ENCODE results near the gene MCF2L. TPM values are rescaled to one million over a fixed set of nuclear protein-coding genes. Genes with fewer than 3 reads are reported as not detected.

The MCF2L gene
- total RNA-seq, 2 donors from 2014 or later: 48.0 to 49.9 TPM

GRCh38 chr13:113080361-113080831, 111.4 kb downstream of the MCF2L start:
- Histone ChIP-seq H3K9ac (ENCODE audit: extremely low read depth, low read length, poor library complexity, severe bottlenecking) (no peak overlapping the region), H3K27ac (ENCODE audit: low read depth, low read length) (no peak overlapping the region), H3K4me1 (ENCODE audit: control insufficient read depth, insufficient read depth, low read length) (no peaks in the 10 kb centered on the region), H3K36me3 (ENCODE audit: control insufficient read depth, insufficient read depth, low read length) (no peaks in the 10 kb centered on the region), H3K9me3 (ENCODE audit: control insufficient read depth, low read length) (no peaks in the 10 kb centered on the region), H3K27me3 (ENCODE audit: control insufficient read depth, insufficient read depth, low read length, poor library complexity, severe bottlenecking) (no peaks in the 10 kb centered on the region), H3K4me3 (ENCODE audit: low read length) (no peak overlapping the region)
- Mint-ChIP-seq H3K4me1 (no peaks in the 10 kb centered on the region), H3K27ac (no peak overlapping the region), H3K27me3 (ENCODE audit: insufficient read depth) (no peaks in the 10 kb centered on the region), H3K4me3 (no peak overlapping the region), H3K36me3 (ENCODE audit: low read depth) (peaks cover 17% of the 10 kb centered on the region), H3K9me3 (no peaks in the 10 kb centered on the region)
- no peak for TF ChIP-seq CTCF (conservative IDR thresholded peaks at IDR 0.05)
- 91 to 100% methylated on average over 7 to 18 of the region's 18 CpGs for WGBS, 2 experiments (ENCODE audit: insufficient coverage in 1 of 2, insufficient read length in 1 of 2)
- no peak for DNase-seq

DNA sequence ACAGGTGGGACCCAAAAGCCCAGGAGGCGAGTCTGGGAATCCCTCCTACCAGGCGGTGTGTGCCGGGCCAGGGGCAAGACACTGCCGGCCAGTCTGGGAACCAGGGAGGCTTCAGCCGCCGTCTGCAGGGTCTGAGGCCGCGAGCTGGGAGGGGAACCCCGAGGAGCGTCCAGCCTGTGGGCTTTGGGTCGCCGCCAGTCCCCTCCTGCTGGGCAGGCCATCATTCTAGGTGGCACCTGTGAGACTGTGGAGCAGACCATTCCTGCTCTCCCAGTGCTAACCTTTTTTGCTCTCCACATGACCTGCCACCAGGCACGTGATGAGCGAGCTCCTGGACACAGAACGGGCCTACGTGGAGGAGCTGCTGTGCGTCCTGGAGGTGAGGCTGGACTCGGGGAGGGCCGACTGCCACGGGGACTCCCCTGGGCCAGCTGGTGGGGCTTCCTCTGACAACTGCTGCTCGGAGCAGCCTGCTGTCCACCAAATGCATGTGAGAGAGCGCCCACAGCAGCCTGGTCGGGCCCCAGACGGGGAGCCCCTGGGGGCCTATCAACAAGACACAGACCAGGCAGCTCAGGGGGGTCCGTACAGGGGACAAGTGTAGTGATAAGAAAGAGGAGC, 112.0 kb downstream of the MCF2L start:
- 93 to 98% methylated on average over 21 to 24 of the region's 25 CpGs for WGBS, 2 experiments (ENCODE audit: insufficient coverage in 1 of 2, insufficient read length in 1 of 2)
- no peak for DNase-seq

DNA sequence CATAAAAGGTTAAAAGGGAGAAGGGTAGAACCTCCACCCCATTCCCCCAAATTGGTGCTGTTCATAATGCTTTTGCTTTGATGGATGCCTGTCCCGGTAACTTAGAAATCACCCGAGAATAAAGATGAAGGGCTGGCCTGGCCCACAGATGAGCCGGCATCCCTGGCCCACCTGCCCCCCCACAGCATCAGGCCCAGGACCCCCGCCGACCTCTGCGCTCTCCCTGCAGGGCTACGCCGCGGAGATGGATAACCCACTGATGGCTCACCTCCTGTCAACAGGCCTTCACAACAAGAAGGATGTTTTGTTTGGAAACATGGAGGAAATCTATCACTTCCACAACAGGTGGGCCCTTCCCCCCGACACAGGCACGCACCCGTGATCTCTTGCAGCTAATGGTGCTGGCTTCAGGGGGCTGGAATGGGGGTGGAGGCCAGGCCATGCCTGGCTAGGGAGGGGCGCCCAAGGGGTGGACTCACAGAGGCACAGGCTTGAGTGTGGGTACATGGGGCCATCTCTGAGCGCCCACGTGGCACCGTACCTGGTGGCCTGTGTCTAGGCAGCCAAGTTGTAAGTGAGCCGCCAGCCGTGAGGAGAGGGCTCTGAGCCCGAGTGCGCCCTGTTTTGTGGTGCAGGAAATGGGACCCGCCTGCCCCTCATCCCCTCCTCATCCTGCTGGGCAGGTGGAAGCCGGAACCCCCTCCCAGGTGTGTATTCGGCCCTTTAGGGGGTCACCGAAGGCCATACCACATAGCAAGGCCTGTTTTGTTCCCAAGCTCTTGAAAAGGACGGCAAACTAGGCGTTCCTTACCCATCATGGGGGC, 113.4 kb downstream of the MCF2L start:
- Histone ChIP-seq H3K9ac (ENCODE audit: extremely low read depth, low read length, poor library complexity, severe bottlenecking) (no peak overlapping the region), H3K36me3 (ENCODE audit: control insufficient read depth, insufficient read depth, low read length) (no peaks in the 10 kb centered on the region), H3K9me3 (ENCODE audit: control insufficient read depth, low read length) (no peaks in the 10 kb centered on the region), H3K27me3 (ENCODE audit: control insufficient read depth, insufficient read depth, low read length, poor library complexity, severe bottlenecking) (no peaks in the 10 kb centered on the region), H3K4me3 (ENCODE audit: low read length) (no peak overlapping the region), H3K27ac (ENCODE audit: low read depth, low read length) (no peak overlapping the region), H3K4me1 (ENCODE audit: control insufficient read depth, insufficient read depth, low read length) (no peaks in the 10 kb centered on the region)
- peaks cover 13% of the 10 kb centered on the region for H3K36me3 Mint-ChIP-seq (ENCODE audit: low read depth)
- no peak overlapping the region for H3K27ac Mint-ChIP-seq
- 85 to 90% methylated on average over 8 to 26 of the region's 26 CpGs for WGBS, 2 experiments (ENCODE audit: insufficient coverage in 1 of 2, insufficient read length in 1 of 2)
- no peaks in the 10 kb centered on the region for H3K9me3 Mint-ChIP-seq
- no peak overlapping the region for H3K4me3 Mint-ChIP-seq
- no peaks in the 10 kb centered on the region for H3K4me1 Mint-ChIP-seq
- H3K27me3 Mint-ChIP-seq (ENCODE audit: insufficient read depth): no peaks in the 10 kb centered on the region
- no peak for TF ChIP-seq CTCF (conservative IDR thresholded peaks at IDR 0.05)
- no peak for DNase-seq

More for the DNA sequence above, 112.0 kb downstream of the MCF2L start:
- Histone ChIP-seq H3K4me1 (ENCODE audit: control insufficient read depth, insufficient read depth, low read length) (no peaks in the 10 kb centered on the region), H3K9me3 (ENCODE audit: control insufficient read depth, low read length) (no peaks in the 10 kb centered on the region), H3K27me3 (ENCODE audit: control insufficient read depth, insufficient read depth, low read length, poor library complexity, severe bottlenecking) (no peaks in the 10 kb centered on the region), H3K27ac (ENCODE audit: low read depth, low read length) (no peak overlapping the region), H3K36me3 (ENCODE audit: control insufficient read depth, insufficient read depth, low read length) (no peaks in the 10 kb centered on the region), H3K4me3 (ENCODE audit: low read length) (no peak overlapping the region), H3K9ac (ENCODE audit: extremely low read depth, low read length, poor library complexity, severe bottlenecking) (no peak overlapping the region)
- peaks cover 12% of the 10 kb centered on the region for H3K36me3 Mint-ChIP-seq (ENCODE audit: low read depth)
- no peak for TF ChIP-seq CTCF (conservative IDR thresholded peaks at IDR 0.05)
- H3K4me3 Mint-ChIP-seq: no peak overlapping the region
- no peaks in the 10 kb centered on the region for H3K27me3 Mint-ChIP-seq (ENCODE audit: insufficient read depth)
- no peak overlapping the region for H3K27ac Mint-ChIP-seq
- H3K9me3 Mint-ChIP-seq: no peaks in the 10 kb centered on the region
- H3K4me1 Mint-ChIP-seq: no peaks in the 10 kb centered on the region
